DND-41 (cell line): ENCODE results near the gene KRTAP19-1.

ENCODE experiments used
- CTCF ChIP-seq: IDR thresholded peaks from 2 replicates; pipeline ENCODE4 v1.5.1; 2012; ENCODE audit warnings: borderline replicate concordance, low read length, moderate library complexity, mild to moderate bottlenecking; ENCODE audit not compliant: poor library complexity, severe bottlenecking; ENCODE audit errors: extremely low read depth
- EZH2 ChIP-seq: IDR thresholded peaks from 3 replicates; pipeline ENCODE4 v1.6.1; 2012; ENCODE audit warnings: borderline replicate concordance, low read depth, mild to moderate bottlenecking, moderate library complexity, low read length, inconsistent platforms; ENCODE audit not compliant: severe bottlenecking

DNA sequence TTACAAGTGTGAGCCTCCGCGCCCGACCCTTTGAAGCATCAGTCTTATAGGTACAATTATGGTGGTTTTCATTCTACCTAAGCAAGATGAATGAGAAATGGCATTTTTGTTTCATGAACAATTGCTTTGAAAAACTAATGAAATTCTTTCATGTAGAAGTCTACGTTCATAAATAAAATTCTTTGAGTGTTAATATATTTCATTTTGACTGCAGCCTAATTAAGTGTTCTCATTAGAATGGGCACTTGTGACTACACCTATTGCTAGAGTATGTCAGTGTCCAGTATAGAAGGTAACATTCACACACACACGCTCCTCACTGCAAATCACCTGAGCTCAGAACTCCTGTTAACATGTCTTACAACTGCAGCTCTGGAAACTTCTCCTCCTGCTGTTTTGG lies 40.2 kb downstream of the KRTAP19-1 start, which contains the start of gene KRTAP15-1:
- no peak for TF ChIP-seq CTCF
- no peak for TF ChIP-seq EZH2
